NCI-H345 (cell line): ENCODE data around the gene GRIK4.
A peak's percentile ranks its signal among the peaks of the same experiment; 100 is the strongest.

Experiments used
- DNase-seq: peaks from one replicate; lab custom pipeline; 2025; lab: John Stamatoyannopoulos, UW

The GRIK4 gene

GRCh38 chr11:120917559-120918239, 406.2 kb downstream of the GRIK4 start:
- DNase-seq = no peak

GRCh38 chr11:120918257-120918656, 406.7 kb downstream of the GRIK4 start:
- no peak for DNase-seq

GRCh38 chr11:120919045-120919444, 407.5 kb downstream of the GRIK4 start:
- DNase-seq = no peak

- no peak for DNase-seq
These were observed 408.0 kb downstream of the GRIK4 start for GRCh38 chr11:120919566-120919965.

- DNase-seq = no peak
These were observed 412.4 kb downstream of the GRIK4 start for GRCh38 chr11:120923866-120924508.

GRCh38 chr11:120925944-120926343, 414.4 kb downstream of the GRIK4 start:
- DNase-seq = no peak

GRCh38 chr11:120928627-120929026, 417.1 kb downstream of the GRIK4 start:
- no peak for DNase-seq

GRCh38 chr11:120929090-120929489, 417.5 kb downstream of the GRIK4 start:
- DNase-seq = no peak

GRCh38 chr11:120929664-120930154, 418.2 kb downstream of the GRIK4 start:
- peak; percentile 46 for DNase-seq

- DNase-seq = no peak
These were observed 419.7 kb downstream of the GRIK4 start for GRCh38 chr11:120931057-120931779.

GRCh38 chr11:120932305-120932915, 420.9 kb downstream of the GRIK4 start:
- DNase-seq = no peak

- DNase-seq = no peak
These were observed 424.8 kb downstream of the GRIK4 start for GRCh38 chr11:120936356-120936755.

- no peak for DNase-seq
These were observed 426.0 kb downstream of the GRIK4 start for GRCh38 chr11:120937501-120937900.

GRCh38 chr11:120938260-120938659, 426.7 kb downstream of the GRIK4 start:
- no peak for DNase-seq

- no peak for DNase-seq
These were observed 428.8 kb downstream of the GRIK4 start for GRCh38 chr11:120940160-120940848.

GRCh38 chr11:120941000-120941399, 429.5 kb downstream of the GRIK4 start:
- DNase-seq = no peak

GRCh38 chr11:120942701-120943100, 431.2 kb downstream of the GRIK4 start:
- DNase-seq = no peak

- no peak for DNase-seq
These were observed 433.5 kb downstream of the GRIK4 start for GRCh38 chr11:120945042-120945441.

GRCh38 chr11:120950880-120951279, 439.3 kb downstream of the GRIK4 start:
- no peak for DNase-seq

GRCh38 chr11:120952461-120953434, 441.2 kb downstream of the GRIK4 start:
- peak; percentile 86 for DNase-seq

- DNase-seq = no peak
These were observed 442.8 kb downstream of the GRIK4 start for GRCh38 chr11:120954381-120954780.
